IPS DF 6.9 (cell line): Measurements from ENCODE around the gene FHIT.
"Not testable (repeated sequence)": the region's sequence is repeated elsewhere in the genome, so short reads cannot be mapped to it uniquely, and the experiment has no call there.

Experiments
- DNase-seq: peaks from one replicate; pipeline ENCODE4 v3.0.0-alpha.2; 2013; ENCODE audit warnings: low read depth, low spot score
- H3K27ac ChIP-seq: one replicate; pipeline ENCODE4 v1.5.1; 2013; ENCODE audit warnings: low read length, control low read depth
- H3K27me3 ChIP-seq: 2 replicates; pipeline ENCODE4 v1.6.1; 2013; ENCODE audit warnings: mild to moderate bottlenecking, low read length; ENCODE audit not compliant: control insufficient read depth, insufficient read depth
- H3K36me3 ChIP-seq: 2 replicates; pipeline ENCODE4 v1.6.1; 2013; ENCODE audit warnings: low read length; ENCODE audit not compliant: control insufficient read depth, insufficient read depth
- H3K4me1 ChIP-seq: 2 replicates; pipeline ENCODE4 v1.6.1; 2013; ENCODE audit warnings: low read length; ENCODE audit not compliant: control insufficient read depth, insufficient read depth
- H3K4me3 ChIP-seq: 2 replicates; pipeline ENCODE4 v1.5.1; 2013; ENCODE audit warnings: mild to moderate bottlenecking, low read length
- H3K9me3 ChIP-seq: 2 replicates; pipeline ENCODE4 v1.6.1; 2013; ENCODE audit warnings: low read length, inconsistent platforms; ENCODE audit not compliant: control insufficient read depth, insufficient read depth
- WGBS: extraction: QIAGEN DNeasy Blood & Tissue Kit; methylation state at CpG from one replicate; pipeline ENCODE4 v1.1.7; 2013; ENCODE audit warnings: mixed read lengths, missing lambda C conversion rate; ENCODE audit not compliant: insufficient read length, insufficient coverage; 5-methylcytosine and 5-hydroxymethylcytosine counted together

FHIT gene

GRCh38 chr3:61045169-61045568 lies 206.1 kb downstream of the FHIT start:
- WGBS, result no CpG with 5 or more reads among the region's 1 CpG
- not testable (repeated sequence) for H3K27me3 ChIP-seq, H3K9me3 ChIP-seq, H3K4me1 ChIP-seq, H3K4me3 ChIP-seq, H3K36me3 ChIP-seq, H3K27ac ChIP-seq, DNase-seq

- no peak overlapping the region for H3K4me3 ChIP-seq
- no peak for DNase-seq
- no peaks in the 10 kb centered on the region for H3K4me1 ChIP-seq
- no CpG with 5 or more reads among the region's 10 CpGs for WGBS
- no peaks in the 10 kb centered on the region for H3K36me3 ChIP-seq
- no peak overlapping the region for H3K27ac ChIP-seq
- H3K27me3 ChIP-seq, result no peaks in the 10 kb centered on the region
- H3K9me3 ChIP-seq, result no peaks in the 10 kb centered on the region
These were observed 208.1 kb downstream of the FHIT start for GRCh38 chr3:61043156-61043555.

GRCh38 chr3:61040618-61041017 lies 210.6 kb downstream of the FHIT start:
- no peaks in the 10 kb centered on the region for H3K27me3 ChIP-seq
- no peaks in the 10 kb centered on the region for H3K36me3 ChIP-seq
- H3K9me3 ChIP-seq, result no peaks in the 10 kb centered on the region
- WGBS, result no CpG with 5 or more reads among the region's 2 CpGs
- no peak overlapping the region for H3K27ac ChIP-seq
- no peak overlapping the region for H3K4me3 ChIP-seq
- H3K4me1 ChIP-seq, result no peaks in the 10 kb centered on the region
- no peak for DNase-seq

GRCh38 chr3:61035573-61035972 lies 215.7 kb downstream of the FHIT start:
- no peak for DNase-seq
- no CpG with 5 or more reads among the region's 1 CpG for WGBS

GRCh38 chr3:61032991-61033390 lies 218.3 kb downstream of the FHIT start:
- no peaks in the 10 kb centered on the region; the same call in 1 of the 2 replicates for H3K36me3 ChIP-seq
- no peak overlapping the region for H3K4me3 ChIP-seq
- H3K27ac ChIP-seq, result no peak overlapping the region
- no CpG with 5 or more reads among the region's 5 CpGs for WGBS
- no peak for DNase-seq
- no peaks in the 10 kb centered on the region for H3K4me1 ChIP-seq
- no peaks in the 10 kb centered on the region for H3K27me3 ChIP-seq
- no peaks in the 10 kb centered on the region for H3K9me3 ChIP-seq

More at GRCh38 chr3:61035573-61035972, 215.7 kb downstream of the FHIT start:
- no peak overlapping the region for H3K4me3 ChIP-seq
- H3K4me1 ChIP-seq, result no peaks in the 10 kb centered on the region
- no peaks in the 10 kb centered on the region for H3K27me3 ChIP-seq
- H3K36me3 ChIP-seq, result no peaks in the 10 kb centered on the region; the same call in 1 of the 2 replicates
- H3K9me3 ChIP-seq, result no peaks in the 10 kb centered on the region
- H3K27ac ChIP-seq, result no peak overlapping the region

GRCh38 chr3:61031503-61031902 lies 219.7 kb downstream of the FHIT start:
- Histone ChIP-seq H3K27ac (no peak overlapping the region), H3K4me1 (no peaks in the 10 kb centered on the region), H3K9me3 (no peaks in the 10 kb centered on the region), H3K27me3 (no peaks in the 10 kb centered on the region), H3K36me3 (no peaks in the 10 kb centered on the region; the same call in 1 of the 2 replicates), H3K4me3 (no peak overlapping the region)
- DNase-seq, result no peak
- no CpG with 5 or more reads among the region's 2 CpGs for WGBS

- WGBS, result no CpG with 5 or more reads among the region's 4 CpGs
- Histone ChIP-seq H3K9me3 (no peaks in the 10 kb centered on the region), H3K36me3 (no peaks in the 10 kb centered on the region; the same call in 1 of the 2 replicates), H3K4me3 (no peak overlapping the region), H3K27me3 (no peaks in the 10 kb centered on the region), H3K27ac (no peak overlapping the region), H3K4me1 (no peaks in the 10 kb centered on the region)
- DNase-seq, result no peak
These were observed 220.7 kb downstream of the FHIT start for GRCh38 chr3:61030469-61031035.

GRCh38 chr3:61029194-61029593 lies 222.1 kb downstream of the FHIT start:
- no peak overlapping the region for H3K27ac ChIP-seq
- H3K4me1 ChIP-seq, result no peaks in the 10 kb centered on the region
- no CpG with 5 or more reads among the region's 5 CpGs for WGBS
- no peaks in the 10 kb centered on the region for H3K27me3 ChIP-seq
- no peak for DNase-seq
- no peaks in the 10 kb centered on the region for H3K9me3 ChIP-seq
- no peaks in the 10 kb centered on the region; the same call in 1 of the 2 replicates for H3K36me3 ChIP-seq
- no peak overlapping the region for H3K4me3 ChIP-seq

- Histone ChIP-seq H3K9me3 (no peaks in the 10 kb centered on the region), H3K27me3 (no peaks in the 10 kb centered on the region), H3K4me3 (no peak overlapping the region), H3K27ac (no peak overlapping the region), H3K36me3 (no peaks in the 10 kb centered on the region), H3K4me1 (no peaks in the 10 kb centered on the region)
- WGBS, result no CpG with 5 or more reads among the region's 1 CpG
- DNase-seq, result no peak
These were observed 232.4 kb downstream of the FHIT start for GRCh38 chr3:61018807-61019206.

GRCh38 chr3:61017028-61017427 lies 234.2 kb downstream of the FHIT start:
- no CpG with 5 or more reads among the region's 6 CpGs for WGBS
- H3K27me3 ChIP-seq, H3K4me3 ChIP-seq, H3K36me3 ChIP-seq, DNase-seq, H3K27ac ChIP-seq, H3K4me1 ChIP-seq, H3K9me3 ChIP-seq: not testable (repeated sequence)

- Histone ChIP-seq H3K27me3 (no peaks in the 10 kb centered on the region), H3K27ac (no peak overlapping the region), H3K4me3 (no peak overlapping the region), H3K36me3 (no peaks in the 10 kb centered on the region), H3K4me1 (no peaks in the 10 kb centered on the region), H3K9me3 (no peaks in the 10 kb centered on the region)
- WGBS, result no CpG with 5 or more reads among the region's 1 CpG
- no peak for DNase-seq
These were observed 235.4 kb downstream of the FHIT start for GRCh38 chr3:61015859-61016258.
